ENCODE data around the gene COASY. TPM values are rescaled to one million over a fixed set of nuclear protein-coding genes. Genes with fewer than 3 reads are reported as not detected.
A peak's percentile ranks its signal among the peaks of the same experiment; 100 is the strongest.

The COASY gene
- total RNA-seq, 3 donors from 2014 or later (not counting 1 experiment from before 2014, with no cell fraction given): 61.1 to 67.8 (median 62.3) TPM

- H3K4me1 Mint-ChIP-seq: peaks cover 11 to 27% of the 10 kb centered on the region in 2 donors
- 91% methylated on average over 2 of the region's 3 CpGs for WGBS (ENCODE audit: insufficient coverage)
- no peaks in the 10 kb centered on the region for H3K36me3 Mint-ChIP-seq
- H3K27ac ChIP-seq (ENCODE audit: low read length): no peak overlapping the region
- ATAC-seq (no peak), DNase-seq (no peak)
- intact Hi-C loops (cut with micrococcal nuclease): no loop called here
- H3K27ac Mint-ChIP-seq: peak overlapping the region in 1 of 2 donors; percentile 73
- no peaks in the 10 kb centered on the region for H3K9me3 ChIP-seq (ENCODE audit: control insufficient read depth, insufficient read depth, low read length)
- H3K4me1 ChIP-seq (ENCODE audit: control insufficient read depth, insufficient read depth, low read length): no peaks in the 10 kb centered on the region
- H3K27me3 Mint-ChIP-seq (ENCODE audit: low read depth in 2 of 2): no peaks in the 10 kb centered on the region
- no peak for TF ChIP-seq CTCF (IDR thresholded peaks at IDR 0.05)
- peaks cover 32% of the 10 kb centered on the region for H3K36me3 ChIP-seq (ENCODE audit: control insufficient read depth, insufficient read depth, low read length)
- no peak overlapping the region for H3K4me3 Mint-ChIP-seq
- H3K4me3 ChIP-seq (ENCODE audit: low read length): no peak overlapping the region
- H3K27me3 ChIP-seq (ENCODE audit: control insufficient read depth, insufficient read depth, low read length): no peaks in the 10 kb centered on the region
- H3K9me3 Mint-ChIP-seq: no peaks in the 10 kb centered on the region
Observed at GRCh38 chr17:42596386-42596785, 34.4 kb downstream of the COASY start.

GRCh38 chr17:42598905-42599304, 37.0 kb downstream of the COASY start:
- no peak for DNase-seq
- no peak for TF ChIP-seq CTCF (IDR thresholded peaks at IDR 0.05)
- 79% methylated on average over 2 of the region's 2 CpGs for WGBS (ENCODE audit: insufficient coverage)
- Histone ChIP-seq H3K36me3 (ENCODE audit: control insufficient read depth, insufficient read depth, low read length) (peaks cover 28% of the 10 kb centered on the region), H3K9me3 (ENCODE audit: control insufficient read depth, insufficient read depth, low read length) (no peaks in the 10 kb centered on the region), H3K27me3 (ENCODE audit: control insufficient read depth, insufficient read depth, low read length) (no peaks in the 10 kb centered on the region), H3K4me3 (ENCODE audit: low read length) (no peak overlapping the region), H3K4me1 (ENCODE audit: control insufficient read depth, insufficient read depth, low read length) (no peaks in the 10 kb centered on the region), H3K27ac (ENCODE audit: low read length) (no peak overlapping the region)
- Mint-ChIP-seq H3K36me3 (no peaks in the 10 kb centered on the region), H3K4me3 (no peak overlapping the region), H3K9me3 (no peaks in the 10 kb centered on the region), H3K4me1 (peaks cover 24 to 44% of the 10 kb centered on the region in 2 donors), H3K27me3 (ENCODE audit: low read depth in 2 of 2) (no peaks in the 10 kb centered on the region), H3K27ac (peak overlapping the region in 1 of 2 donors; percentile 16)
- intact Hi-C loops (cut with micrococcal nuclease): no loop called here
- ATAC-seq: no peak

- no peak overlapping the region for H3K27ac ChIP-seq (ENCODE audit: low read length)
- Mint-ChIP-seq H3K27me3 (ENCODE audit: low read depth in 2 of 2) (no peaks in the 10 kb centered on the region), H3K36me3 (no peaks in the 10 kb centered on the region), H3K4me1 (peaks cover 56 to 79% of the 10 kb centered on the region in 2 donors), H3K4me3 (peak overlapping the region; percentile 37), H3K9me3 (no peaks in the 10 kb centered on the region), H3K27ac (peak overlapping the region; percentile 44 to 97)
- peaks cover 11% of the 10 kb centered on the region for H3K36me3 ChIP-seq (ENCODE audit: control insufficient read depth, insufficient read depth, low read length)
- no peaks in the 10 kb centered on the region for H3K27me3 ChIP-seq (ENCODE audit: control insufficient read depth, insufficient read depth, low read length)
- H3K4me3 ChIP-seq (ENCODE audit: low read length): no peak overlapping the region
- ATAC-seq: no peak
- WGBS (ENCODE audit: insufficient coverage): 90% methylated on average over 7 of the region's 7 CpGs
- no peak for DNase-seq
- no peak for TF ChIP-seq CTCF (IDR thresholded peaks at IDR 0.05)
- intact Hi-C loops (cut with micrococcal nuclease): no loop called here
- H3K4me1 ChIP-seq (ENCODE audit: control insufficient read depth, insufficient read depth, low read length): peaks cover 22% of the 10 kb centered on the region
- H3K9me3 ChIP-seq (ENCODE audit: control insufficient read depth, insufficient read depth, low read length): no peaks in the 10 kb centered on the region
Observed at GRCh38 chr17:42603318-42603717, 41.4 kb downstream of the COASY start.

GRCh38 chr17:42607769-42608168, 45.8 kb downstream of the COASY start:
- H3K4me3 ChIP-seq (ENCODE audit: low read length): peak overlapping the region; percentile 98
- Mint-ChIP-seq H3K27me3 (ENCODE audit: low read depth in 2 of 2) (no peaks in the 10 kb centered on the region), H3K36me3 (no peaks in the 10 kb centered on the region), H3K4me1 (peaks cover 55 to 68% of the 10 kb centered on the region in 2 donors), H3K4me3 (peak overlapping the region; percentile 100), H3K9me3 (no peaks in the 10 kb centered on the region), H3K27ac (peak overlapping the region; percentile 96 to 97)
- 68% methylated on average over 3 of the region's 3 CpGs for WGBS (ENCODE audit: insufficient coverage)
- H3K27me3 ChIP-seq (ENCODE audit: control insufficient read depth, insufficient read depth, low read length): no peaks in the 10 kb centered on the region
- TF ChIP-seq CTCF (IDR thresholded peaks at IDR 0.05): no peak
- no peaks in the 10 kb centered on the region for H3K9me3 ChIP-seq (ENCODE audit: control insufficient read depth, insufficient read depth, low read length)
- intact Hi-C loops (cut with micrococcal nuclease): loop anchor here (2.0 to 5.0 kb wide), 4 partner anchors 31 to 219 kb away; partner anchors contain the start of genes MLX, PSMC3IP and STAT3
- DNase-seq (no peak), ATAC-seq (no peak)
- H3K27ac ChIP-seq (ENCODE audit: low read length): peak overlapping the region; percentile 90
- peaks cover 32% of the 10 kb centered on the region for H3K4me1 ChIP-seq (ENCODE audit: control insufficient read depth, insufficient read depth, low read length)
- peaks cover 10% of the 10 kb centered on the region for H3K36me3 ChIP-seq (ENCODE audit: control insufficient read depth, insufficient read depth, low read length)

All from natural killer cell (primary cell).